ENCODE measurements around the gene WDPCP.

The WDPCP gene

GRCh38 chr2:63104482-63104881 is 483.8 kb downstream of the WDPCP start:
- no peak overlapping the region for H3K27ac ChIP-seq
- TF ChIP-seq CTCF (conservative IDR thresholded peaks at IDR 0.05) (no peak), ZFX (IDR thresholded peaks at IDR 0.05) (no peak)

GRCh38 chr2:63101954-63102353 is 486.3 kb downstream of the WDPCP start:
- no peak overlapping the region for H3K27ac ChIP-seq
- TF ChIP-seq ZFX (IDR thresholded peaks at IDR 0.05), result no peak
- no peak for TF ChIP-seq CTCF (conservative IDR thresholded peaks at IDR 0.05)

DNA sequence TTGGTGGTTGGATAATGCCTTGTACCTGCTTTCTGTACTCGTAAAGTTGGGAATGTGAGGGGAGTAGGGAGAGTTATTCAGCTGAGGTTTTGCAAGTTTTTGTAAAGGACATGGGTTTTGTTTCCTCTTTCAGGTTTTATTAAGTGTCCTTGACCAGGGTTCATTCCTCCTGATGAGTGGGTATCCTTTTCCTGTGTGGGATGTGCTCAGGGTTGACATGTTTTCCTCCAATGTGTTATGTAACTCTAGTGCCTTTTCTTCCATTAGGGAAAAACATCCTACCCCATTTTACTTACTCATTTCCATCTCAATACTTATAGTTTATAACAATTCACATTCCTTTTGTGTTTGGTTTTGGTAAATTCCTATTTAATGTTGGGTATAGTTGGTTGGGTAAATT is 489.2 kb downstream of the WDPCP start:
- TF ChIP-seq CTCF (conservative IDR thresholded peaks at IDR 0.05) (no peak), ZFX (IDR thresholded peaks at IDR 0.05) (no peak)
- no peak overlapping the region for H3K27ac ChIP-seq

GRCh38 chr2:63096491-63096890 is 491.8 kb downstream of the WDPCP start:
- no peak overlapping the region for H3K27ac ChIP-seq
- TF ChIP-seq ZFX (IDR thresholded peaks at IDR 0.05) (no peak), CTCF (conservative IDR thresholded peaks at IDR 0.05) (no peak)

GRCh38 chr2:63093502-63093901 is 494.8 kb downstream of the WDPCP start:
- no peak for TF ChIP-seq ZFX (IDR thresholded peaks at IDR 0.05)
- no peak for TF ChIP-seq CTCF (conservative IDR thresholded peaks at IDR 0.05)
- no peak overlapping the region for H3K27ac ChIP-seq

DNA sequence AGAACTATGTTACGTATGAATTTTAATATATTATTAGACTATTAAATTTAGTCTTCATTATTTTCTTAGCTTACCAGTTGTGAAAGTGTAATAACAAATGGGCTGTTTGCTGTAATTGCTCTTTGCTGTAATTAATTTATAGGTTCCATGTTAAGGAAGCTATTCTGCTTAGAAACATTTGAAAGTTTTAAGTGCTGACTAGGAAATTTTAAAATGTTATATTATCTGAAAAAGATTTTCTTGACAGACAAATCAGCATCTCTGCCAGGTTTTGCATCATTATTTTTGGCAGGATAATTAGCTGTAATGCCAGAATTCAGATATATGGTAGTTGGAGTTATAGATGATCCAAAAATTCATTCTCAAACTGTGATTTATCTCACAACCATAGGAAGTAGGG is 495.4 kb downstream of the WDPCP start:
- TF ChIP-seq CTCF (conservative IDR thresholded peaks at IDR 0.05), result no peak
- TF ChIP-seq ZFX (IDR thresholded peaks at IDR 0.05), result no peak
- no peak overlapping the region for H3K27ac ChIP-seq

DNA sequence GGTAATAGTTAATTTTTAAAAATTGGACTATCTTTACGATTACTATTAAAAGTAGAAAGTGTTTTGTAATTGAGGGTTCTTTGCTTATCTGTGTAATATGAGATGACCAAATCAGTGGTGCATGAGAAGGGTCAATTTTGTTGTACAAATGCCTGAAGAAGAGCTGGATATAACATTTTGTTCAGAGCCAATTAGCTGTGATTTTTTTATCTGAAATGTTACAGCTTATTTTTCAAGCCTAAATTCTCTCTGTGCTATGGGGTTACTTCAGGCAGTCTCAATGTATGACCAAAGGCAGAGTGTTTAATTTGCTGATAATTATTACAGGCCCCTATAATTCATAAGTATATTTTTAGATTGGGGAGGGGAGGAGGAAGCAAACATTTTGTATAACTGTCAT is 495.9 kb downstream of the WDPCP start:
- H3K27ac ChIP-seq, result no peak overlapping the region
- no peak for TF ChIP-seq ZFX (IDR thresholded peaks at IDR 0.05)
- TF ChIP-seq CTCF (conservative IDR thresholded peaks at IDR 0.05), result no peak
